Left kidney (tissue), 2 donors: ENCODE measurements around the gene RPL39. TPM values are rescaled to one million over a fixed set of nuclear protein-coding genes. Genes with fewer than 3 reads are reported as not detected.
"Not testable (repeated sequence)": the region's sequence is repeated elsewhere in the genome, so short reads cannot be mapped to it uniquely, and the experiment has no call there.

Experiments
- DNase-seq: peaks from one replicate; pipeline ENCODE4 v3.0.0-alpha.2; 2013
- polyA plus RNA-seq: library from polyadenylated mRNA; unstranded; fragments of 120-200 nt; gene quantifications from one replicate; pipeline ENCODE4 v1.2.1, GENCODE V29; 2013; ENCODE audit not compliant: insufficient read length

The RPL39 gene
- polyA plus RNA-seq, 1 donor: 2,143 TPM

DNA sequence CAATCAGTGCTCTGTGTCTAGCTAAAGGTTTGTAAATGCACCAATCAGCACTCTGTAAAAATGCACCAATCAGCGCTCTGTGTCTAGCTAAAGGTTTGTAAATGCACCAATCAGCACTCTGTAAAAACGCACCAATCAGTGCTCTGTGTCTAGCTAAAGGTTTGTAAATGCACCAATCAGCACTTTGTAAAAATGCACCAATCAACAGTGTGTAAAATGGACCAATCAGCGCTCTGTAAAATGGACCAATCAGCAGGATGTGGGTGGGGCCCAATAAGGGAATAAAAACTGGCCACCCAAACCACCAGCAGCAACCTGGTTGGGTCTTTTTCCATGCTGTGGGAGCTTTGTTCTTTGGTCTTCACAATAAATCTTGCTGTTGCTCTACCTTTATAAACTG, 22.0 kb downstream of the RPL39 start:
- not testable (repeated sequence) for DNase-seq

DNA sequence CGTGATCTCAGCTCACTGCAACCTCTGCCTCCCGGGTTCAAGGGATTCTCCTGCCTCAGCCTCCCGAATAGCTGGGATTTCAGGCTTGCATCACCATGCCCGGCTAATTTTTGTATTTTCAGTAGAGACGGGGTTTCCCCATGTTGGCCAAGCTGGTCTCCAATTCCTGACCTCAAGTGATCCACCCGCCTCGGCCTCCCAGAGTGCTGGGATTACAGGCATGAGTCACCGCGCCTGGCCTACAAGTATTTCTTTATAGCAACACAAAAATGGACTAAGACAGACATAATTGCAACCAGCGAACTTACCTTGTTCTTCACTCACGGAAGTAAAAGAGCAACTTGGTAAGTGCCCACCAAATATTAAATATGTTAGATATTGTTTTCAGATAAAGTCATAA, 23.0 kb downstream of the RPL39 start:
- not testable (repeated sequence) for DNase-seq

DNA sequence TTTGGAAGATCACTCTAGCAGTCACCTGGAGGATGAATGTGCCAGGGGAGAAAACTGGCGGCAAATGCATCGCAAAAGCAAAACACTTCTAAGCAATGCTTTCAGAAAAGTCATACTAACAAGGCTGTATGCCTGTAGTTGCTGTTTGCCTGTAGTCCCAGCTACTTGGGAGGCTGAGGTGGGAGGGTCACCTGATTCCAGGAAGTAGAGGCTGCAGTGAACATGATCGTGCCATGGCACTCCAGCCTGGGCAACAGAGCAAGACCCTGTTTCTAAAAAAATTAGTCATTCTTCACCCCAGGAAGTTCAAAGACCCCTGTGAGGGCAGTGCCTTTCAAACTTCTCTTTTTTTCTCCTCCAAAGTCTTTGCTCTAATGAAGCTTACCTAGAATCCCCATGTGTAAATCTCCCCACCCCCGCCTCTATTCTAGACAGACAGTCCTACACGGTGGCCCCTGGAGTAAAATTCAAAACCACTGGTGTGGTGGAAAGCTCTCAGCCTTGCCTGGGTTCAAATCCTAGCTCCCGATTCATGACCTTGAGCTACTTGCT, 27.5 kb downstream of the RPL39 start:
- no peak for DNase-seq

DNA sequence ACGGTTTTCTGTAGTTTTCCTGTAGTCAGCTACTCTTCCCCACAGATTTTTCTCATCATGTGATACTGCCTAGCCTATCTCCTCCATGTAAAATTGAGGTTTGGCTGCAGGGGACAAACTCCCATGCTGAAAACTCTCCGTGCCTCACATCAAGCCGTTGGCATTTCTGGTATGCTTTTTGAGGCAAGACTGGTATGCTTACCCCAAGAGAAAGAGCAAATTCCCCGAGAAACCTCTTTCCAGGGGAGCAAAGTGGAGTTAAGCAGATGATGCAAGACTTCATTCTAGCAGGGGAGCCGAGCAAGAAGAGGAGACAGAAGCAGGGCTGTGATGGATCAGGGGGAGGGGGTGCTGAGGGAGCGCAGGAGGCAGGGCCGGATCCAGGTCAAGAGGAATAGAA, 28.2 kb downstream of the RPL39 start:
- DNase-seq: no peak

DNA sequence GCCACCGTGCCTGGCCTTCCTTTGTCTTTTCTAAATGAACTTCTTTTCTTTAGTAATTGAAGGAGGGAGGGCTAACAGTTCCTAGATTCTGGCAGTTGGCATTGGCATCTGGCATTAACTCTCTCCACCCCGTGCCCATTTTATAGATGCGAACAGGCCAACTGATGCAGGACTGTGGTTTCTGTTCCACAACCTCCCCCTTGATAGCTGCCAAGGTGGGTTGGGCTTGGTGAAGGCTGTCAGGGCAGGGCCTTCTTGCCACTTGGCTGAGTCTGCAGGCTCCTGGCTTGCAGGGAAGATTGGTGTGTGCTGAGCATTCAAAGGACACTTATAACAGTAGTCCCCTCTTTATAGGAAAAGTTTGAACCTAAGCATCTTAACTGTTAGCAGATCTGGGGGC, 28.7 kb downstream of the RPL39 start:
- DNase-seq: no peak

DNA sequence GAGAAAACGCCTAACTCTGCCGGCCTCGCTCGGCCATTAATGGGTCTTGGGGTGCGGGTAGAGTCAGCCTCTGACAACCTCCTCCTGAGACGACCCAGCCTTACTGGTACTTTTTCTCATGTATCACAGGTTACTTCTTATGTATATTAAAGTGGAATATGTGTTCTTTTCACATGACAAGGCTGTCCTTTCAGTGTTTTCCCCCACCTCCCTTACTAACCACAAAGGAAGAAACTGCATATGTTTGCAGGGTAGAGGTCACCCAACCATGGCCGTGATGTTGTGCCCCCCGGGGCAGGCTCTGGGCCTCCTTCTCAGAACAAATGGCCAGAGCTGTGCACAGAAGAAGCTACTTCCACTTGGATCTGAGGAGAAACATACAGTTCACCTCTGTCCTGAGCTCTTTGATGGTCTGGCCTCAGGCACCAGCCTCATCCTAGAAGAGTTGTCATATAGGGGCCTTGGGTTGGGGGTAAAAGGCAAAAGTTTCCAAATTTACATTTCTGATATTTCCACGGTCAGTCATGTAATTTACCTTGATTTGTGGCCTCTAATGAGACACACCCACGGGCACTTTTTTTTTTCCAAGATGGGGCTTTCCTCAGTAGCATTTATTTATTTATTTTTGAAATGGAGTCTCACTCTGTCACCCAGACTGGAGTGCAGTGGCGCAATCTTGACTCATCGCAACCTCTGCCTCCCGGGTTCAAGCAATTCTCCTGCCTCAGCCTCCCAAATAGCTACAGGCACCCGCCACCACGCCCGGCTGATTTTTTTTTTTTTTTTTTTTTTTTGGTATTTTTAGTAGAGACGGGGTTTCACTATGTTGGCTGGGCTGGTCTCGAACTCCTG, 31.2 kb downstream of the RPL39 start:
- no peak for DNase-seq

DNA sequence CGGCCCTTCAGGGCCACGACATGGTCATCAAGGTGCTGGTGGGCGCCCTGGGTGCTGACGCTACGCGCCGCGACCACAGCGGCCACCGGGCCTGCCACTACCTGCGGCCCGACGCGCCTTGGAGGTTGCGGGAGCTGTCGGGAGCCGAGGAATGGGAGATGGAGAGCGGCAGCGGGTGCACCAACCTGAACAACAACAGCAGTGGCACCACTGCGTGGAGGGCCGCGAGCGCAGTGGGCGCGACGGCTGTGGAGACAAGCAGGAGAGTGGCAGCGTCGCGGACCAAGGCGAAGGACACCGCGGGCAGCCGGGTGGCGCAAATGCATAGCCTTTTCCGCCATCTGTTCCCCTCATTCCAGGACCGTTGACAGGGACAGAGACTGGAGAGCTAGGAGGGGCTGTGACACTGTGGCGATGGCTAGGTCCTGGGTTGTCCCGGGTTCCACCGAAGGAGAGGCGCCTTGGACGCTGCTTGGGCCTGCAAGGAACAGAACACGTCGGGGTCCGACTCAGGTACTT, 32.1 kb downstream of the RPL39 start:
- no peak for DNase-seq

DNA sequence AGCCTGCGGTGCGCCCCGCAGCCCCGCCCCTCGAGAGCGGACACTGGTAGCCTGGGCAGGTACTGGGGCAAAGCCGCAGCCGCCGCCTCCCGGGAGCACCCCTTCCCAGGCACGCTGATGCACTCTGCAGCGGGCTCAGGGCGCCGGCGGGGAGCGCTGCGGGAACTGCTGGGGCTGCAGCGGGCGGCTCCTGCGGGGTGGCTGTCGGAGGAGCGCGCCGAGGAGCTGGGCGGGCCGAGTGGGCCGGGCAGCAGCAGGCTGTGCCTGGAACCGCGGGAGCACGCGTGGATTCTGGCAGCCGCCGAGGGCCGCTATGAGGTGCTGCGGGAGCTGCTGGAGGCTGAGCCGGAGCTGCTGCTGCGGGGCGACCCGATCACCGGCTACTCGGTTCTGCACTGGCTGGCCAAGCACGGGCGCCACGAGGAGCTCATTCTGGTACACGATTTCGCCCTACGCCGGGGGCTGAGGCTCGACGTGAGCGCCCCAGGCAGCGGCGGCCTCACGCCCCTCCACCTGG, 32.6 kb downstream of the RPL39 start:
- no peak for DNase-seq

DNA sequence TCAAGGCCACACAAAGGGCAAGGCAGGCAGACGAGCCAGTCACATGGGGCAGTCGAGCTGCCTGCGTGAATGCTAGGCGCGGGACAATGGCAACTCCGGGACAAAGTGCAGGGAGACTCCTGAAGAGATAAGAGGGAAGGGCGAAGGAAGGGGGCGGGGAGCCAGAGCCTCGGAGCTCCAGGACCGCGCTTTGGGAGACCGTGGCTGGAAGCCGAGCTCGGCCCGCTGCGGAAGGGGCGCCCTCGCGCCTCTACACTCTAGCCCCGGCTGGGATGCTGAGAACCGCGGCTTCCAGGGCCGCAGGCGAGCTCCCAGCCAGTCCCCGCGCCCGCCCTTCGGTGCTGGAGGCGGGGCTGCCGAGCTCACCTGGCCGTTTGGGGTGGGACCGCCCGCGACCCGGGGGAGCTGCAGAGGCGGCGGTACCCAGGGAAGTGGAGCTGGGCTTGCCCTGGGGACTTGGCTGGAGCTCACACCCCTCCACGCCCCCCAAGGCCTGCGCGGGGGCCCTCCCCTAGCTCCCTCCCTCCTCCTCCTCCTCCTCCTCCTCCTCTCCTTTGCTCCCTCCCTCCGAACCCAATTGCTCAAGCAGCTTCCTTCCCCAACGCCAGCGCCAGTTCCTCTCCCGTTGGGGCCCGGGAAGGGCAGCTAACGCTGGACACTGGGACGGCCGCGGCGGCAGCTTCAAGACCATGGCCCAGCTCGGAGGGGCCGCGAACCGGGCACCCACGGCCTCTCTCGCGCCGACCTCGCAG, 33.3 kb downstream of the RPL39 start, which contains the start of gene SOWAHD:
TSS of gene SOWAHD (plus strand) at position 610 of the 752 bp plus-strand sequence. CDS start at position 690, 80 bp downstream.
- DNase-seq: no peak

DNA sequence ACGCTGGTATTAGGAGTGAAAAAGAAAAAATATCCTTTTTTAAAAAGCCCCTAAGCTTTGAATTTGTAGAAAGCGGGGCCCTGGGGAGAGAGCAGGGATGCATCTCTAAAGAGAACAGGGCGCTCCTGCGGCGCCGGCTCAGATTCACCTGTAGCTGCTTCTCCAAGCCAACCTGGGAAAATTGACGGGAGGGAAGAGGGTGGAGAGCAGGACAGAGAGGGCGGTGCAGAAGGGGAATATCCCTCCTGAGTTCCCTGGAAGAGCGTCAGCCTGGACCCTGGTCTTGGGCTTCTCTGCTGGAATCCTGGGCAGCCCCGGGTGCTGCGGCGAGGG, 33.8 kb downstream of the RPL39 start:
- no peak for DNase-seq

DNA sequence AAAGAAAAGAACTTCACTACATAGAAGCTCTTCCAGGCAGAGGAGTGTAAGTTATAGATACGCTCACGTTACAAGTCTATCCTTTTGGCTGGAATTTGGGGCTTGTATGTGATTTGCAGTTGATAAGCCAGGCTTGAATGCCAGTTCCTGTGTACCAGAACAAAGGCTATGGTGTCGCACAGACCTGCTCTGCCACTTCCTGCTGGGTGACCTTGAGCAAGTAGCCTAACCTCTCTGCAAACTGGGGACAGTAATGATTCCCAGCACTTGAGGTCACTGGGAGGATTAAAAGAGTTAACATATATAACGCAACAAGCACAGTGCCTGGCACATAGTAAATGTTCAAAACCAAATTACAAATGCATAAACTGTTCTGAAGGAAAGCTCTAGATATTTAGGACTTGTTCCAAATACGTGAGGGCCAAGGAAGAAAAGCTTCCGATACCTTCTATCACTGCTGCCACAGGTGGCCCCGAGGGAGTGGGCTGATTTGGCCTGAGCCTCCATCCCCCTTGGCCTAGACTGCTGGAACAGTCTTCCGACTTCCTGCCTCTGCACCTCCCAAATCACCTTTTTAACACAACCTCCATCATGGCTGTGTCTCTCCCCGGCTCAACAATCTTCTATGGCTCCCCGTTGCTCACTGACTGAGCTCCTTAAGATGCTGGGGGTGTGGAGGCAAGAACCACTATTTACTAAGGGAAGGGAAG, 34.3 kb downstream of the RPL39 start:
- DNase-seq: no peak

DNA sequence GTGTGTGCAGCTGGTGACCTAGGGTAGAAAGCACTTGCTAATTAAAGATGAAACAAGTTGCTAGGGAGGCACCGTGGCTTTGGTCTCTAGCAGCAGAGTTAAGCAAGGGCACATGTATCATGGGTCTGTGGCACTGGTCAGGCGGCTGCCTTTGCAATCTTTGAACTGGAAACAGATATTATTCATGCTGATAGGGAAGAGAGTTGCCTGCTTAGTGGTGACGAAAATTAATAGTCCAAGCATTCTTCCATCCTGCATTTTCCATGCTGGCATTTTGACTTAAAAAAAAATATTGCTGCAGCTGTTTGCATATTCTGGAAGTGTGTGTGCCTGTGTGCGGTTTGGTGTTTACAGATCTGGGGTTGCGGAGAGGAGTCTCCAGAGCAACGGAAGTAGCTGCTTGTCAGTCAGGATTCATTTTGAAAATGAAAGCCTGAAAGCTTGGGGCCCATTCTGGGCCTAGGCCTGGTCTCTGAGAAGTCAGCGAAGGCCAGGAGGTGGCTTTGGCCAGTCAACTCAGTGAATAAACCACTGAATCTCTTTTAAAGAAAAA, 35.4 kb downstream of the RPL39 start:
- DNase-seq: no peak

DNA sequence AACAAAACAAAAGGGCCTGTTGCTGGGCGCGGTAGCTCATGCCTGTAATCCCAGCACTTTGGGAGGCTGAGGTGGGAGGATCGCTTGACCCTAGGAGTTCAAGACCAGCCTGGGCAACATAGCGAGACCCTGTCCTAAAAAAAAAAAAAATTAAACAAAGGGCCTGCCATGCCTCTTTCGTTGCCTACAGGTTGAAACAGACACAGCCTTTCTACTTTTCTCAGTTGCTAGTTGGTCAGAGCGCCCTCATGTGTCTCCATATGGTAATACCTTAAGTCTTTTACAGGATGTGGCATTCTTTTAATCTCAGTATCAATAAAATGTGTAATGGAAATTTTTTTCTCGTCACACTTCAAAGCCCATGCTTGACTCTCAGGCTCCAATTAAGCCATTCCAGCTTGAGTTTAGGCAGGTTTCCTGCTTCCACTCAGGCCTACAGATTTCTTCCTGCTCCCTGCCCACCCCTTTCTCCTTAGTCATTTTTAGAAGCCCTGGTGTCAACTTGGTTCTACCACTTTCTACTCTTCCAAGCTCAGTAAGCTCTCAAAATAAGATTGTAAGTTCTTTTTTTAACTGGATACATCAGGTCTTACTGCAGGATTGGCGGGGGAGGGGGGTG, 37.7 kb downstream of the RPL39 start:
- DNase-seq: no peak

DNA sequence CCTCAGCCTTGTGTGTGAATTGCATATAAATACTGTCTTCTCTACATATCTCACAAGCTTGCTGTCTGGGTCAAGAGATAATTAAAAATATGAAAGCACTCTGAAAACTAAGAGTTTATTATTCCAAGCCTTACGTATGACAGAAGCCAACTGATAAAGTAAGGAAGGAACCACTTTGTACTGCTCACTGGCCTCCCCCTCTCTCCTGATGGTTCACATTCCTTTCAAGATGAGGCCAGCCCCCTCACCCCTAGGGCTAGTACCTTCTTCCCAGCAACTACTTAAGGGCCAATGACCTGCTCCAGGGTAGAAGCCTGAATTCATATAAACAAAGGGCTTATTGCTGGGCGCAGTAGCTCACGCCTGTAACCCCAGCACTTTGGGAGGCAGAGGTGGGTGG, 38.4 kb downstream of the RPL39 start:
- DNase-seq: no peak

DNA sequence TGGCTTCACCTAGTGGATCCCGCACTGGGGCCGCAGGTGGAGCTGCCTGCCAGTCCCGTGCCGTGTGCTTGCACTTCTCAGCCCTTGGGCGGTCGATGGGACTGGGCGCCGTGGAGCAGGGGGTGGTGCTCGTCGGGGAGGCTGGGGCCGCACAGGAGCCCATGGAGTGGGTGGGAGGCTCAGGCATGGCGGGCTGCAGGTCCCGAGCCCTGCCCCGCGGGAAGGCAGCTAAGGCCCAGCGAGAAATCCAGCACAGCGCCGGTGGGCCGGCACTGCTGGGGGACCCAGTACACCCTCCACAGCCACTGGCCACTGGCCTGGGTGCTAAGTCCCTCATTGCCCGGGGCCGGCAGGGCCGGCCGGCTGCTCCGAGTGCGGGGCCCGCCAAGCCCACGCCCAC, 40.7 kb downstream of the RPL39 start:
- not testable (repeated sequence) for DNase-seq

DNA sequence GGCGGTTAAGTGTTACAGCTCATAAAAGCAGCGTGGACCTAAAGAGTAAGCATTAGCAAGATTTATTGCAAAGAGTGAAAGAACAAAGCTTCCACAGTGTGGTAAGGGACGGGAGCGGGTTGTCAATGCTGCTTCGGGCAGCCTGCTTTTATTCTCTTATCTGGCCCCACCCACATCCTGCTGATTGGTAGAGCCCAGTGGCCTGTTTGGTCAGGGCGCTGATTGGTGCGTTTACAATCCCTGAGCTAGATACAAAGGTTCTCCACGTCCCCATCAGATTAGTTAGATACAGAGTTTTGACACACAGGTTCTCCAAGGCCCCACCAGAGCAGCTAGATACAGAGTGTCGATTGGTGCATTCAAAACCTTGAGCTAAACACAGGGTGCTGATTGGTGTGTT, 41.3 kb downstream of the RPL39 start:
- not testable (repeated sequence) for DNase-seq

DNA sequence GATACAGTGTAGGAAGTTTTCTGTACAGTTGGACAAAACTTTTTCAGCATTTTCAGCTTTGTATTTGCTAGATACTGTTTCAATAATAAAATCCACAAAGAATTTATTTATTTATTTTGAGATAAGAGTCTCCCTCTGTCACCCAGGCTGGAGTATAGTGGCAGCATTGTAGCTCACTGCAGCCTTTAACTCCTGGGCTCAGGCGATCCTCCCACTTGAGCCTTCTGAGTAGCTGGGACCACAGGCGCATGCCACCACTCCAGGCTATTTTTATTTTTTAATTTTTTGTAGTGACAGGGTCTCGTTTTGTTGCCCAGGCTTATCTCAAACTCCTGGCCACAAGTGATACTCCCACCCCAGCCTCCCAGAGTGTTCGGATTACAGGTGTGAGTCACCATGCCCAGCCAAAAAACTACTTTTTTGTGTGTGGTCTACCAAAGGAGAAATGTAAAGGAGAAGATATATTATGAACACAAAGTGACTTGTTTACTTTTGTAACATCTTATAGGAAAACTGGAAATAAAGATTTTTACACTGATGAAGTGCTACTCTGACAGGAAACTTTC, 46.1 kb downstream of the RPL39 start:
- DNase-seq: no peak

DNA sequence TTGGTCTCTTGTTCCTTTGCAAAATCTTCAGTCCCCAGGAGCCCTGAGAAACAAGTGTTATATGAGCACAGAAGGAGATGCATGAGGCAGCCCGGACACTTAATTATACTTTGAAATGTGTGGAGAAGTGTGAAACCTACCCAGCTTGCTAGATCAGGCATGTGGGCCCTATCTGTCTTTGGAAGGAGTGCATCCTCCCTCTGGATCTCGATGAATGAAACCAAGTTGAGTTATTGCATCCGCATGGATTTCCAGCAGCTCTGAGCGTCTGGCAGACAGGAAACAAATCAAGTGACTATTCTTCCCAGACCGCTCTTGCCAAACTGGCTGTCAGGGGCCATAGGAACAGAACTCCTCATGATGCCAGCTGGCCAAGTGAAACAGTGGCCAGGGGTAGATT, 52.7 kb downstream of the RPL39 start:
- no peak for DNase-seq
